OCI-LY3 (cell line): ENCODE measurements around the gene RNU5D-1.

Experiments used
- CTCF ChIP-seq: fragments of 200-600, 300-600 bp; sonication (generic); IDR thresholded peaks from 2 replicates; pipeline ENCODE4 v1.5.1; 2014; ENCODE audit warnings: antibody characterized with exemption, low read length, low read depth
- EZH2phosphoT487 ChIP-seq: fragments of 200-600 bp; shearing (Covaris generic); IDR thresholded peaks from 2 replicates; pipeline ENCODE4 v1.6.1; 2018; ENCODE audit warnings: antibody characterized with exemption, mixed run types, low read depth

GRCh38 chr1:44721485-44722361, 9.2 kb downstream of the RNU5D-1 start:
- TF ChIP-seq CTCF (no peak), EZH2phosphoT487 (no peak)
